Neural progenitor cell (in vitro differentiated cells): ENCODE data around the gene ABLIM2.
A peak's percentile ranks its signal among the peaks of the same experiment; 100 is the strongest.

Experiments
- CTCF ChIP-seq: fragments of 200-600 bp; sonication (generic); IDR thresholded peaks from 2 replicates; pipeline ENCODE4 v1.5.1; 2017; ENCODE audit warnings: antibody characterized with exemption, mild to moderate bottlenecking
- EZH2 ChIP-seq: fragments of 200-600 bp; sonication (generic); IDR thresholded peaks from 2 replicates; pipeline ENCODE4 v1.6.1; 2017; ENCODE audit warnings: antibody characterized with exemption, mild to moderate bottlenecking, moderate library complexity

- TF ChIP-seq EZH2 (no peak), CTCF (peak; percentile 34)
Observed at GRCh38 chr4:8015512-8015911, 143.1 kb downstream of the ABLIM2 start.
